GM19455 (cell line): ENCODE data around the gene CUL2.
A peak's percentile ranks its signal among the peaks of the same experiment; 100 is the strongest.
"Not testable (repeated sequence)": the region's sequence is repeated elsewhere in the genome, so short reads cannot be mapped to it uniquely, and the experiment has no call there.

Source experiments
- ATAC-seq: cut with Tn5 transposase; IDR thresholded peaks from one replicate; pipeline ENCODE4 v1.9.1; 2021; ENCODE audit not compliant: unreplicated experiment

CUL2 gene

DNA sequence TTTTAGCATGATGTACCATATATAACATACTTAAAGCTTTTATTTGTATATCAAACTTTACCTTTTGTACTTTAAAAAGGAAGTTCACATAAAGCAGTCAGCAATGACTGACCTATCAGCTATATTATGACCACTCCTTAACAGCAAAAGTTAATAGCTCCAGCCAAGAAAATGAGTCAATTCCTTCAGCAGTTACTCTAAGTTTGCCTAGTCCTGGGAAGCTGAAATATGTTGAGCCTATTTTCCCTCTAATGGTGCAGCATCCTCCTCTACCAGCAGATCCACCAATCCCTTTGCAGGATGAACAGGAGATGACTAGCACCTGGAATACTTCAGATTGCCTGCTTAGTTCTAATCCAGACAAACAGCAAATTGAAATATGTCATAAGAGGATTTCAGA, 64.2 kb downstream of the CUL2 start:
- ATAC-seq: no peak

DNA sequence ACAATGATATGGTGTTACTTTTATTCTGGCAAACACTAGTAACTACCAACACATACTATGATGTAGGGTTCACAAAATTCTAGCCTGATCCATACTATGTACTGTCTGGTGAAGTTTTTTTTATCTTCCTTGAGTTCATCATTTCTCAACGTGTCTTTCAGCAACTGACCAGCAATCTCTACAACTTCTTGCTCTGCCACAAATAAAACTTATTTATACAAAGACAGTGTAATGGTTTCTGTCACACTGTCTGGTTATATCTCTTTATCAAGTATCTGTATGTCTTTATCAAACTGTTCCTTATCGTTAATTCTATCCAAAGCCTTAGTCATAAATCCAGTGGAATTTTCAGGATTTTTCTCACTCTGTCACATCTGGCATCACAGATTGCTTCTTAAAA, 69.7 kb downstream of the CUL2 start:
- ATAC-seq: no peak

DNA sequence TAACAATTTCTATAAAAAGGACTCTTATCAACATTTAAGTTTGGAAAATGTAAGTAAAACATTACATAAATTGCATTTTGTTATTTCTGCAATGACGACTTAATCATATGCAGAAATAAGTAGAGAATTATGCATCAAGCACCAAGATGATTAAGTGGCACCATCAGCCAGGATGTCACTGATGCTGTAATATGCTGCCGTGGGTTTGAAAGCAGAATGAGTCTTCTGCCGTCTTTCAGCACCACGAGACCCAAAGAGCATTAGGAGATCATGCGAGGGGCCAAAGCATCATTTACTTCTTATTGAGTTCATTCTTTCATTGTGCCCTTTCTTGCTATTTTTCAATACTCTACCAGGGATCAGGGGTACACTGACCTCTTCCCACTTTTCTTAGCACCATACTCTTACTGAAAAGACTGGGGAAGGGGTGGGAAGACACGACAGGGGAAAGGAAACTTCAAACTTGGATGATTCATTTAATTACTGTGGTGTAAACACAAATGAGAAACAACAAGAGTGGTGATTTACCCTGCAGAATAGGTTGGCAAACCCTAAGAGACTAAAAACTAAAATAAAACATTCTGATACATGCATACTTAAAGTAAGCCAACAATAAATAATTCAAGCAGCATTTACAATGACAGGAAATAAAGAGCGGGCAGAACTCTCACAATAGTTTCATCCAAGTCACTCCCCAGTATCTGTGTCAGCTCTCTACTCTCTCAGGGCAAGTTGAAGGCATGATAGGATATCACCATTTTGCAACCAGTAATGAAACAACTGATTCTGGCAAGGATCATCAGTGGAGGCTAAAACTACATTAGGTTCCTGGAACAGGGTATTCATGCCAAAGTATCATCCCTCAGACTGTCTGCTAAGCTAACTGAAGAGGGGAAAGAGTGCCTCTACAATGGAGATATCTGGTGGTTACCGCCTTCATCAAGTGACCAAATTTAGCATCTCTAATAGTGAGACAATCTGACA, 70.8 kb downstream of the CUL2 start:
- no peak for ATAC-seq

DNA sequence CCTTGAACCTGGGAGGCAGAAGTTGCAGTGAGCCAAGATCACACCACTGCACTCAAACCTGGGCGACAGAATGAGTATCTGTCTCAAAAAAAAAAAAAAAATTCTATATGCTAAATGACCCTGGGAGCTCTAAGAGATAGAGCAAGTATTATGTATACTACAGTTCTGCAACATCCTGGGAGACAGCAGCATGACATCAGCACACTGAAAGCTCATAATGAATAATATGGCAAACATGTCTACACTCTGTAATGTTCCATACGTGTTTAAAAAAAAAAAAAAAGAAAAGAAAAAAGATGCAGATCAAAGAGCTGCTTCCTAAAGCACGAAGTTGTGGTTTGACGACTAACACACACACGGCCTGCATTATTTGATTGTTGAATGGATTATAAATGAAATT, 72.5 kb downstream of the CUL2 start:
- no peak for ATAC-seq

DNA sequence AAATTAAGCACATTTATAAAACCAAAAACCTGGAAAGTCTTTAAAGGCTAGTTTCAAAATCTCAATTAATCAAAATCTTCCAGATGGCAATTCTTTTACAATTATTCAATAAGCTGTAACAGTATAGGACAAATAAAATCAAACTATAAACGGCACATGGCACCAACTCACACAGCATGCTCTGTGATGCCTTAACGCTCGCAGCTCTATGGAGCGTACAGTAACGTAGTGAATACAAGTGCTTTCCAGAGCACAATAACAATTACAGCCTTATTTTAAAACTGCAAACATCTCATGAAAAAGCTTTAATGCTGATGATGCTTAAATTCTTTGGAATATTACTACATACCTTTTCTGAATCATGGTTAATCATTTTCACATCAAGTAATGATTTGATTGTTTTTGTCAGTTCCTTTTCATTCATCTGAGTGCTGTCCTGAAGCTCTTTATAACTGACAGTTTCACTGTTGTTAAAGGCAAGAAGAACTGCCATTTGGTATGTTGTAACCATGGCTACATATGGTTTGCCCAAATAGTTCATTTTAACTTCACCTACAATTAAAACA, 74.2 kb downstream of the CUL2 start:
- ATAC-seq: no peak

DNA sequence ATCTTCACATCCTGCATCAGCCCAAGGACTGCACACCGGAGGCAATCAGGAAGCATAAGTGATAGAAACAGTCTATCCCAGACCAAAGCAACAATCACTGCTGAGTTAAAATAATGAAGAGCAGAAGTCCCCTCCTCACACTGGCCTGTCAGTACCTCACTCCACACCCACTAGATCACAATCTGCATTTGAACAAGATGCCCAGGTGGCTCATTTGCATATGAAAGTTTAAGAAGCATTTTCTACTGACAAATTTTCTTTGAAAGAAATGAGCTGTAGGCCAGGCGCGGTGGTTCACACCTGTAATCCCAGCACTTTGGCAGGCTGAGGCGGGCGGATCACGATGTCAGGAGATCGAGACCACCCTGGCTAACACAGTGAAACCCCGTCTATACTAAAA, 77.4 kb downstream of the CUL2 start:
- no peak for ATAC-seq

DNA sequence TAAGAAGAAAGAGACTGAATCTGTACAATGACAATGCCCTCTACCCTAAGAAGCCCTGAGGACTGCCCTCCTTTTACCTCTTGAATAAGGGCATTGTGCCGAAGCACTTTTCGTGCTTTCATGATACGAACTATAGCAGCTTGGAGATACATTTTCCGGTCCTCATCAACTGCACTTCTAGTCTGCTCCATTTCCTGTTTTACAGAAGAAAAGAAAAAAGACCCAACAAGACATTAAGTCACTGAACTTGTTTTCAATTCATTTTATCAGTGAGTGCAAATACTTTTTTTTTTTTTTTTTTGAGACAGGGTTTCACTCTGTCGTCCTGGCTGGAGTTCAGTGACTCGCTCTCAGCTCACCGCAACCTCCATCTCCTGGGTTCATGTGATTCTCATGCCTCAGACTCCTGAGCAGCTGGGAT, 78.4 kb downstream of the CUL2 start:
- ATAC-seq: no peak

DNA sequence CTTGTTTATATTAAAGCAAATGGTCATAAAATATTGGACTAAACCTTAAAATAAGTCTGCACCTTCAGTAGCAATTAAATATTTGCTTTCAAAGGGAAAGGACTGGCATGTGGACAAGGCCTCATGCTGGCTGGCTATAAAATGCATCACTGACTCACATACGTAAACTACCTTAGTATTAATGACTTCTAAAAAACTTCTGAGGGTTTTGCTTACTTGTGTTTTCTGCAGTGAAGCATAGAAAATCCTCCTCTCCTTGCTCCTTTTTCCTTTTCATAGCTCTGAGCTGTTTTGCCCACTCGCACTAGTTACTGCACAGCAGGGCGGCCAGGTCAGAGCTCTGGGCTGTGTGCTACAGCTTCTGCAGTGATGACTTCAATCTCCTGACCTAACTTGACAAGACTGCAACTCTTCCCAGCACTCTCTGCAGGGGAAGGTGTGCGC, 82.3 kb downstream of the CUL2 start:
- no peak for ATAC-seq

DNA sequence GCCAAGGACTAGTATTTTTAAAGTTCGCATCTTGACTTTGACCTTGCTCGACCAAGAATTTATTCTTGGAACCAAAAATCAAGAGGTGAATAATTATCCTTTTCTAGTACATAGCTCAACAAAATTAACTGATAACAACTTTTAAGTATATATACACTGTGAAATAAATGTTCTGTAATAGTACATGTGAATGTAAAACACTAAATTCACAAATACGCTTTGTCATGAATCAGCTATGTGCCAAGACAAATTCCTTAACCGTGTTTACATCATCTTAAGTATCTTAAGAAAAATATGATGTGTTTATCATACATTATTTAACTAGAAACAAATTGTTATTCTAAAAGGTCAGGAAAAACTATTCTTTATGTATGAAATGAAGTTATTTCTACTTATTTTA, 83.3 kb downstream of the CUL2 start:
- ATAC-seq: no peak

DNA sequence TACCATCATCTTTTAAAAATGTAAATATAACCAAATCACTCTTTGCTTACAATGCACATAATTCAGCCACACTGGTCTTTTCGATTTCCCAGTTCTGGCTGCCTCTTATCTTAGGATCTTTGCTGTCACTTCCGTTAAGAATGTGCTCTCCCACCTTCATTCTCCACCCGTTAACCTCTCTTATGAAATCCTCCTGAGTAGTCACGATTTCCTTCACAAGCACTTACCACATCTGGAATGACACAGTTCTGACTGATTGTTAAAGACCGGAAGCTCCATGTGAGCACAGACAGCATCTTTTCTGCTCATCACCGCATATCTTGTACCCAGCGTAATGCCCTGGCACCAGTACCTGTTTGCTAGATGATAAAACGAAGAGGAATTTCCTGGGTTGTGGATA, 84.3 kb downstream of the CUL2 start:
- ATAC-seq: no peak

DNA sequence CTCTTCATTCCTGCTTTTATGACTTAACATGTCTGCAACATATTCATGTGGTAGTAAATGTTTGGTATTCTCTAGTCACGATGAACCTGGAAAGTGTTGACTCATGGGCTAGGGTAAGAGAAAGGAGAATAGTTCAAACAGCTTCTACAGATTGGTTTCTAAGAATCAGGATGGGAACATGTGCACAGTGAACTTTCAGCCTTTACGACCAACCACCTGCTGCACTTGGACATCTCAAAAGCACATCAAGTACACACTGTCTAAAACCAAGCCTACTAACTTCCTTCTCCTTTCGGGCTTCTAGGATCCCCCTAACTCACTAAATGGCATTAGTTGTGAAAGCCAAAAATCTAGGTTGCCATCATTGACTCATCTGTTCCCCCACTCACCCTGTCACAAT, 85.5 kb downstream of the CUL2 start:
- no peak for ATAC-seq

DNA sequence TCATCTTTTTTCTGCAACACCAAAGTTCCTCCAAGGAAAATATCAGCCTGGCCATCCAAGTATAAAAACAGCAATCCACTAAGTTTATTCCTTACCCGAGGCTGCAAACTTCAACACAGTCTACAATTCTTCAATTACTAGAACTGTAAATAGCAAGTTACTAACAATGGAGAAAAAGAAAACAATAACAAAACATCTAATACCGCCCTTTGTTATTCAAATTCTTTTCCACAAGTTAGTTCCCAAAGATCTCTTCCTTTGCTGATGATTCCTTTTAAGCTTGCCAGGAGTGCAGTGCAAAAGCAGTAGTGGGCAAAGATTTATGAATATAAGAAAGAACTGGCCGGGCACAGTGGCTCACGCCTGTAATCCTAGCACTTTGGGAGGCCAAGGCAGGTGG, 86.2 kb downstream of the CUL2 start:
- no peak for ATAC-seq

DNA sequence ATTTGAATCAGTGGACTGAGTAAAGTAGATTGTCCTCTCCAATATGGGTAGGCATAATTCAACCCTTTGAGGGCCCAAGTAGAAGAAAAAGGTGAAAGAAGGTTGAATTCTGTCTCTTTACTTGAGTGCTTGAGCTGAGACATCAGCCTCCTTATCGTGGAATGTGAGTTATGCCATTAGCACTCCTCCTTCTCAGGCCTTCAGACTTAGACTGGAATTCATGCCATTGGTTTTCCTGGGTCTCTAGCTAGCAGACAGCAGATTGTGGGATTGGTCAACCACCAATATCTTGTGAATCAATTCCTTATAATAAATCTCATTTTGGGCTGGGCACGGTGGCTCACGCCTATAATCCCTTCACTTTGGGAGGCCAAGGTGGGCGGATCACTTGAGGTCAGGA, 89.2 kb downstream of the CUL2 start:
- ATAC-seq: no peak

DNA sequence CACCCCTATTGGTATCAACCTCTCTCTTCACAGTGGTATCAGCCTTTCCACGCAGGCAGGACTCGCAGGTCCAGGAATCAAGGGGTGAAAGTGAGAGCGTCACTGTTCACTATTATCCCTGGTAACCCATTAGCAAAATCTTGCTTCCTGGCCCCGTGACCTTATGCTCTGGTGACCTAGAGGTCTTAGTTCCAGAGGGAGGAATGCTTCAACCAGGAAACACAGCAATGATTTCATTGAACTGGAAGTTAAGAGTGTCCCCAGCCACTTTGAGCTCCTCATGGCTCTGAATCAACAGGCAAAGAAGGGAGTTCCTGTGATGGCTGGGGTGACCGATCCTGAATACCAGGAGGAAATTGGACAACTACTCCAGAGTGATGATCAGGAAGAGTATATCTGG, 90.6 kb downstream of the CUL2 start:
- no peak for ATAC-seq

DNA sequence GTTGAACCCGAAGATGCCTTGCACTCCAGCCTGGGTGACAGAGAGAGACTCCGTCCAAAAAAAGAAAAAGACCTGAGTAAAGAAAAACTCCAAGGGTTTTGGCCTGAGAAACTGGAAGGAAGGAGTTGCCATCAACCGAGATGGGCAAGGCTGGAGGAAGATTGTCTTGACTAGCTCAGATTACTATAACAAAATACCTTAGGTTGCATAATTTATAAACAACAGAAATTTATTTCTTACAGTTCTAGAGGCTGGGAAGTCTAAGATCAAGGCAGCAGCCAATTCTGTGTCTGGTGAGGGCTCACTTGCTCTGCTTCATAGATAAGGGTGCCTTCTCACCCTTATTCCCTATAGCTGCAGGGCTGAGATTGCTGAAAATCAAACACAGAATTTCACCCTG, 91.2 kb downstream of the CUL2 start:
- ATAC-seq: no peak

DNA sequence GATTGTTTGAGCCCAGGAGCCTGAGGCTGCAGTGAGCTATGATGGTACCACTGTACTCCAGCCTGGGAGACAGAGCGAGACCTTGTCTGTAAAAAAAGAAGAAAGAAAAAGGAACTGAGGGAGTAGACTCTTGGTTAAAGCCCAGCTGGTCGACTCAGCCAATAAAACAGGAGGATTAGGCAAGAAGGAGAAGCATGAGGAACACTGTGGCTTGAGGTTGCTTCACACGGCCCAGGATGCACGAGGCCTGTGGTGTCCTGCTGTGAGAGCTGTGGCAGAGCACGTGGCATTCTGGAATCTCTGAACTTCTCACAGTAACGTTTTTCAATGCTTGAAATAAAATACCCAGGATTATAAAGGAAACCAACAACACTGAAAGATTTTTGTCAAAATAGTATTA, 93.3 kb downstream of the CUL2 start:
- ATAC-seq: no peak

DNA sequence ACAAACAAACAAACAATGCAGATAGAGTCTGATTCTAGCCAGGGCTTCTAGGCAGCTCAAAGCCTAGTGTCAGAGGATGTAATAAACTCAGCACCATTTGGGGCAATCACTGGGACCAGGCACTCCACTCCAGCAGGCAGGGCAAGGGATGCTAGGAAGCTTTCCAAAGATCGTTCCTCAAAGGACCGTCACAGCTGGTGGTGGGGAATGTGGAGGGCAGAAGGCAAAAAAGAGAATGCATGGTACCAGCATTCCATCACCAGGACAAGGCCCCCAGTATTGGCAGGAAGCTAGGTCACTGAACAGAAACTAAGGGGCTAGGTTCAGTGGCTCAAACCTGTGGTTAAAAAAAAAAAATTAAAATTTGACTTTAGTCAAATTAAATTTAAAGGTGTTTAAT, 94.2 kb downstream of the CUL2 start:
- ATAC-seq: no peak

DNA sequence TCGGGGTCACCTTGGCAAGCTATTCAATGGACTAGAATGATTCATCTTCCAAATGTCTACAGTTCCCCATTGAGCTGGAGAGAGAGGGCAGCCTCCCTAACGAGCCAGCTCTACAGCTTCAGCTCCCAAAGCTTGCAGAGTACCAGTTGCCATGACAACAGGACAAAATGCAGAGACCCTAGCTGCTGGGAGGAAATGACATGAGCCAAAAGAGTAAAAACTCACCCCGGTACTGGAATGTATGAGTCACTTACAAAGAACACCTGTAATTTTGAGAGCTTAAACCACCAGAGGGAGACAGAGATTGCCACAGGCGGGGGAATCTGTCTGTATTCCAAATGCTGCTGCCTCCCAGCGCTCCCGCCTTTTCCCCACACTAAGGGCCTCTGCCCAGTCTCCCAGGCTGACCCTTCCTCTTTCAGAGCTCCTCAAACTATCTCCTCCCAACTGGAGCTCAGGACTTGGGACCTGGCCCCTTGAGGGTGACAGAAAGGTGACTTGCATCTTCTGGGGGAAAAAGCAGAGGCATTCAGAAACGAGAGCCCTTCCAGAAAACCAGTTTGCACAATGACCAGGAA, 95.5 kb downstream of the CUL2 start:
- peak; percentile 85 for ATAC-seq

DNA sequence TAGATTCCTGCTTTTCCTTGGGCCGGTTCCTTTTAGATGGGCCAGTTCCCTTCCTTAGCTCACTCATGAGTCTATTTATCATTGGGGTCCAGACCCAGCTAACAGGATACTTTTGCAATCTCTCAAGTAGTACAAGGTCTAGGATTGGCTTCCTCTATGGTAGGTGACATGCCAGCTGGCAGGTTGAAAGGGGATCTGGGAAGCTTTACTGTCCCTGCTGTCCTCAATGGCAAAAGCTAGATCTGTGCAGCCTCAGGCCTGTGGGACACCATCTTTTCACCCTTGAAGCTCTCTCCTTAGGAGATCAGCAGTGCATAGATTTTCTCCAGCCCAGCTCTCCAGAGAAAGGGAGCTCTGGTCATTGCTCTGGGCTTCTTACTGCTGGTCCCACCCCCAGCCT, 96.4 kb downstream of the CUL2 start:
- ATAC-seq: no peak

DNA sequence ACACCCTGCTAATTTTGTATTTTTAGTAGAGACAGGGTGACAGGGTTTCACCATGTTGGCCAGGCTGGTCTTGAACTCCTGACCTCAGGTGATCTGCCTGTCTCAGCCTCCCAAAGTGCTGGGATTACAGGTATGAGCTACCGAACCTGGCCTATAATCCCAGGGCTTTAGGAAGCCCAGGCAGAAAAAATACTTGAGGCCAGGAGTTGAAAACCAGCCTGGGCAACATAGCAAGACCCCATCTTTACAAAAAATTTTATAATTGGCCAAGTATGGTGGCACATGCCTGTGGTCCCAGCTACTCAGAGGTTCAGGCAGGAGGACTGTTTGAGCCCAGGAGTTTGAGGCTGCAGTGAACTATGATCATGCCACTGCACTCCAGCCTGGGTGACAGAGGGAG, 99.0 kb downstream of the CUL2 start:
- not testable (repeated sequence) for ATAC-seq

DNA sequence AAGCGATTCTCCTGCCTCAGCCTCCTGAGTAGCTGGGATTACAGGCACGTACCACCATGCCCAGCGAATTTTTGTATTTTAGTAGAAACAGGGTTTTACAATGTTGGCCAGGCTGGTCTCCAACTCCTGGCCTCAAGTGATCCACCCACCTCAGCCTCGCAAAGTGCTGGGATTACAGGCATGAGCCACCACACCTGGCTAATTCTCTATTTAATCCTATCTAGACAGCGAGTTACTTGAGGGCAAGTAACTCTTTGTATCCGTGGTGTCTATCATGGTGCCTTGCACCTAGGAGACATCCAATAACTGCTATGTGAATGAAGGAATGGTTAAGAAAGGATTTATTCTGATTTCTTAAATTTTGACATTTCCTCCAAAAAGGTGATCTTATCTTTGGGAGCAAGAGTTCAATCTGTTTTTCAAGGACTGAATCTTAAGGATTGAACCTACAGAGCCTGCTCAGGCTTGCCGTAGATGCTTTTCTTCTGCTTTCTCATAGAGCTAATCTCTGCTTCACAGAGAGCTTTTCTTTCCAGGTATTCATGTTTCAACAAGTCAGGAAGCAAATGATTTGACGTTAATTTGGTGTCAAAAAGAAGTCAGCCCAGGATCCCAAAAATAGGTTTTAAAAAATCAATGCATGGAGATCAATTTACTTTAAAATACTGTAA, 101.6 kb downstream of the CUL2 start:
- no peak for ATAC-seq

DNA sequence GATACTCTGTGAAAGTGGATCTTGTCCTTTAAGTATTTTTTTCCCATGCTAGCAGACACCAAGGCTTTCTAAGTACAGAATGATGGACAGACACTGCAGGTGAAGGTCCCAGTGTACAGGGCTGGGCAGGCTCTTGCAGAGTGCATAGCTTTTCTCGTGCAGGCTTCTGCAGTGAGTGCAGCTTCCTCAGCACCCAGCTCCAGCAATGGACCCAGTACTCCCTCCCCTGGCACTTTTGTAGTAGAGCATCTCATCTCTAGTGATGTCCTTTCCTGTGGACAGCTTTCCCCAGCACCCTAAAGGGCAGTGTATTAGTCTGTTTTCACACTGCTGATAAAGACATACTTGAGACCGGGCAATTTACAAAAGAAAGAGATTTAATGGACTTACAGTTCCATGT, 104.3 kb downstream of the CUL2 start:
- ATAC-seq: no peak
